ENCODE measurements around the gene PRKCB. TPM values are rescaled to one million over a fixed set of nuclear protein-coding genes. Genes with fewer than 3 reads are reported as not detected.

Gene PRKCB
- total RNA-seq, 1 donor from 2014 or later = 28.7 TPM

- TF ChIP-seq CTCF (IDR thresholded peaks at IDR 0.05; ENCODE audit: unreplicated experiment) = no peak
- no peaks in the 10 kb centered on the region for H3K9me3 Mint-ChIP-seq (ENCODE audit: unreplicated experiment)
- peak overlapping the region; percentile 59 for H3K27ac Mint-ChIP-seq (ENCODE audit: unreplicated experiment)
- peaks cover 4% of the 10 kb centered on the region for H3K27me3 Mint-ChIP-seq (ENCODE audit: unreplicated experiment)
- peaks cover 50% of the 10 kb centered on the region for H3K4me1 Mint-ChIP-seq (ENCODE audit: unreplicated experiment)
- peak overlapping the region; percentile 8 for H3K4me3 Mint-ChIP-seq (ENCODE audit: unreplicated experiment)
- H3K36me3 Mint-ChIP-seq (ENCODE audit: low read depth, unreplicated experiment) = peaks cover 7% of the 10 kb centered on the region
- no peak for DNase-seq (ENCODE audit: low spot score)
Measured at GRCh38 chr16:23902748-23903414, 67.1 kb downstream of the PRKCB start.

GRCh38 chr16:23905027-23905426, 69.2 kb downstream of the PRKCB start:
- H3K27me3 Mint-ChIP-seq (ENCODE audit: unreplicated experiment) = peaks cover 7% of the 10 kb centered on the region
- H3K4me3 Mint-ChIP-seq (ENCODE audit: unreplicated experiment) = no peak overlapping the region
- H3K27ac Mint-ChIP-seq (ENCODE audit: unreplicated experiment) = no peak overlapping the region
- no peak for TF ChIP-seq CTCF (IDR thresholded peaks at IDR 0.05; ENCODE audit: unreplicated experiment)
- H3K9me3 Mint-ChIP-seq (ENCODE audit: unreplicated experiment) = no peaks in the 10 kb centered on the region
- peak; percentile 44 for DNase-seq (ENCODE audit: low spot score)
- H3K36me3 Mint-ChIP-seq (ENCODE audit: low read depth, unreplicated experiment) = no peaks in the 10 kb centered on the region
- H3K4me1 Mint-ChIP-seq (ENCODE audit: unreplicated experiment) = peaks cover 49% of the 10 kb centered on the region

- no peaks in the 10 kb centered on the region for H3K9me3 Mint-ChIP-seq (ENCODE audit: unreplicated experiment)
- TF ChIP-seq CTCF (IDR thresholded peaks at IDR 0.05; ENCODE audit: unreplicated experiment) = no peak
- no peaks in the 10 kb centered on the region for H3K36me3 Mint-ChIP-seq (ENCODE audit: low read depth, unreplicated experiment)
- DNase-seq (ENCODE audit: low spot score) = no peak
- H3K4me3 Mint-ChIP-seq (ENCODE audit: unreplicated experiment) = no peak overlapping the region
- H3K27me3 Mint-ChIP-seq (ENCODE audit: unreplicated experiment) = peaks cover 7% of the 10 kb centered on the region
- H3K4me1 Mint-ChIP-seq (ENCODE audit: unreplicated experiment) = peaks cover 26% of the 10 kb centered on the region
- peak overlapping the region; percentile 32 for H3K27ac Mint-ChIP-seq (ENCODE audit: unreplicated experiment)
Measured at GRCh38 chr16:23907457-23907902, 71.7 kb downstream of the PRKCB start.

GRCh38 chr16:23907903-23908302, 72.1 kb downstream of the PRKCB start:
- H3K4me3 Mint-ChIP-seq (ENCODE audit: unreplicated experiment) = no peak overlapping the region
- H3K9me3 Mint-ChIP-seq (ENCODE audit: unreplicated experiment) = no peaks in the 10 kb centered on the region
- peak overlapping the region; percentile 45 for H3K27ac Mint-ChIP-seq (ENCODE audit: unreplicated experiment)
- no peak for DNase-seq (ENCODE audit: low spot score)
- peaks cover 7% of the 10 kb centered on the region for H3K27me3 Mint-ChIP-seq (ENCODE audit: unreplicated experiment)
- TF ChIP-seq CTCF (IDR thresholded peaks at IDR 0.05; ENCODE audit: unreplicated experiment) = no peak
- H3K36me3 Mint-ChIP-seq (ENCODE audit: low read depth, unreplicated experiment) = no peaks in the 10 kb centered on the region
- H3K4me1 Mint-ChIP-seq (ENCODE audit: unreplicated experiment) = peaks cover 26% of the 10 kb centered on the region

GRCh38 chr16:23908790-23909189, 73.0 kb downstream of the PRKCB start:
- H3K4me3 Mint-ChIP-seq (ENCODE audit: unreplicated experiment) = no peak overlapping the region
- H3K36me3 Mint-ChIP-seq (ENCODE audit: low read depth, unreplicated experiment) = no peaks in the 10 kb centered on the region
- TF ChIP-seq CTCF (IDR thresholded peaks at IDR 0.05; ENCODE audit: unreplicated experiment) = no peak
- H3K4me1 Mint-ChIP-seq (ENCODE audit: unreplicated experiment) = peaks cover 21% of the 10 kb centered on the region
- H3K27ac Mint-ChIP-seq (ENCODE audit: unreplicated experiment) = no peak overlapping the region
- H3K27me3 Mint-ChIP-seq (ENCODE audit: unreplicated experiment) = peaks cover 4% of the 10 kb centered on the region
- DNase-seq (ENCODE audit: low spot score) = no peak
- no peaks in the 10 kb centered on the region for H3K9me3 Mint-ChIP-seq (ENCODE audit: unreplicated experiment)
